Measurements from ENCODE around the gene PIWIL1.

DNA sequence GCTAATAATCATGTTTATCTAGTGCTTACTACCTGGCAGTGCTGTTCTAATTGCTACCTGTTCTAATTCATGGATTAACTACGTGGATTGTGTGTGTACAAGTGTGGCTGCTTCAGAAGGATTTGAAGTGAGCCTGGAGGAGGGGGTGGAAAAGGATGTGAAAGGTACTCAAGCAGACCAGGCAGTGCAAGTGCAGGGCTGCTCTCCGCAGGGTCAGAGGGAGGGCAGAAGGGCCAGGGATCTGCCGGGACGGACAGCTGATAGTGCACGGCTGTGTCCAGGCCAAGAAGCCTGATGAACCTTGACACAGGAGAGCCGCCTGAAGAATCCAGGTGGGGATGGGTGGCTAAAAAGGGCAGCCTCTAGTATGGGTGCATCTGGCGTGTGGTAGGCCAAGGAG, 28.5 kb downstream of the PIWIL1 start:
- TF ChIP-seq, protein P1, sequence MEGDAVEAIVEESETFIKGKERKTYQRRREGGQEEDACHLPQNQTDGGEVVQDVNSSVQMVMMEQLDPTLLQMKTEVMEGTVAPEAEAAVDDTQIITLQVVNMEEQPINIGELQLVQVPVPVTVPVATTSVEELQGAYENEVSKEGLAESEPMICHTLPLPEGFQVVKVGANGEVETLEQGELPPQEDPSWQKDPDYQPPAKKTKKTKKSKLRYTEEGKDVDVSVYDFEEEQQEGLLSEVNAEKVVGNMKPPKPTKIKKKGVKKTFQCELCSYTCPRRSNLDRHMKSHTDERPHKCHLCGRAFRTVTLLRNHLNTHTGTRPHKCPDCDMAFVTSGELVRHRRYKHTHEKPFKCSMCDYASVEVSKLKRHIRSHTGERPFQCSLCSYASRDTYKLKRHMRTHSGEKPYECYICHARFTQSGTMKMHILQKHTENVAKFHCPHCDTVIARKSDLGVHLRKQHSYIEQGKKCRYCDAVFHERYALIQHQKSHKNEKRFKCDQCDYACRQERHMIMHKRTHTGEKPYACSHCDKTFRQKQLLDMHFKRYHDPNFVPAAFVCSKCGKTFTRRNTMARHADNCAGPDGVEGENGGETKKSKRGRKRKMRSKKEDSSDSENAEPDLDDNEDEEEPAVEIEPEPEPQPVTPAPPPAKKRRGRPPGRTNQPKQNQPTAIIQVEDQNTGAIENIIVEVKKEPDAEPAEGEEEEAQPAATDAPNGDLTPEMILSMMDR (IDR thresholded peaks at IDR 0.05), result no peak
- no peak for TF ChIP-seq POLR2A (IDR thresholded peaks at IDR 0.05)
